HEK293T (cell line): ENCODE results near the gene ARL15.
"Not testable (repeated sequence)": the region's sequence is repeated elsewhere in the genome, so short reads cannot be mapped to it uniquely, and the experiment has no call there.

Experiments
- ARNT ChIP-seq: fragments of 450-650 bp; IDR thresholded peaks from 2 replicates; pipeline ENCODE4 v1.6.1; 2017; ENCODE audit warnings: mild to moderate bottlenecking
- FOXA1 ChIP-seq: fragments of 450-650 bp; IDR thresholded peaks from 2 replicates; pipeline ENCODE4 v1.6.1; 2016; ENCODE audit warnings: mild to moderate bottlenecking
- FOXK2 ChIP-seq: fragments of 450-650 bp; IDR thresholded peaks from 2 replicates; pipeline ENCODE4 v1.6.1; 2016; ENCODE audit warnings: mild to moderate bottlenecking
- HDGF ChIP-seq: fragments of 450-650 bp; IDR thresholded peaks from 2 replicates; pipeline ENCODE4 v1.6.1; 2017; ENCODE audit warnings: antibody characterized with exemption, borderline replicate concordance
- LEF1 ChIP-seq: fragments of 450-650 bp; IDR thresholded peaks from 2 replicates; pipeline ENCODE4 v1.6.1; 2017; ENCODE audit warnings: mild to moderate bottlenecking, borderline replicate concordance
- NFRKB ChIP-seq: fragments of 450-650 bp; IDR thresholded peaks from 2 replicates; pipeline ENCODE4 v1.6.1; 2016; ENCODE audit warnings: mild to moderate bottlenecking, moderate library complexity
- PKNOX1 ChIP-seq: fragments of 450-650 bp; IDR thresholded peaks from 2 replicates; pipeline ENCODE4 v1.6.1; 2016
- SP1 ChIP-seq: fragments of 450-650 bp; IDR thresholded peaks from 2 replicates; pipeline ENCODE4 v1.6.1; 2017
- SUZ12 ChIP-seq: fragments of 450-650 bp; IDR thresholded peaks from 2 replicates; pipeline ENCODE4 v1.6.1; 2016; ENCODE audit warnings: mild to moderate bottlenecking

DNA sequence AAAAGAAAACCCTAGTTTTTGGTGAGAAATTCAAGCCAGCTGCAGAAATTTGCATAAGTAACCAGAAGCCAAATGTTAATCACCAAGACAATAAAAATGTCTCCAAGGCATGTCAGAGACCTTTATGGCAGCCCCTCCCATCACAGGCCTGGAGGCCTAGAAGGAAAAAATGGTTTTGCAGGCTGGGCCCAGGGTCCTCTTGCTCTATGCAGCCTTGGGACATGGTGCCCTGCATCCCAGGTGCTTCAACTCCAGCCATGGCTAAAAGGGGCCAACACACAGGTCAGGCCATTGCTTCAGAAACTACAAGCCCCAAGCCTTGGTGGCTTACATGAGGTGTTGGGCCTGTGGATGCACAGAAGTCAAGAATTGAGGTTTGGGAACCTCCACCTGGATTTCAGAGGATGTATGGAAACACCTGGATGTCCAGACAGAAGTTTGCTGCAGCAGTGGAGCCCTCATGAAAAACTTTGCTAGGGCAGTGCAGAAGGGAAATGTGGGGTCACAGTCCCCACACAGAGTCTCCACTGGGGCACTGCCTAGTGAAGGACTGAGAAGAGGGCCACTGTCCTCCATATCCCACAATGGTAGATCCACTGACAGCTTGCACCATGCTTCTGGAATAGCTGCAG lies 43.7 kb upstream of the ARL15 start:
- not testable (repeated sequence) for TF ChIP-seq HDGF, LEF1, SP1, NFRKB, SUZ12, FOXK2, PKNOX1, ARNT, FOXA1
